Measurements from ENCODE around the gene DNAH5. TPM values are rescaled to one million over a fixed set of nuclear protein-coding genes. Genes with fewer than 3 reads are reported as not detected.

DNAH5 gene
- total and polyA plus RNA-seq, 2 donors (not counting 1 experiment from before 2014, with no cell fraction given), result not detected

GRCh38 chr5:13957032-13957645 lies 12.7 kb upstream of the DNAH5 start:
- CTCF ChIA-PET, result no interaction called here
- Mint-ChIP-seq H3K4me3 (no peak overlapping the region), H3K27me3 (peaks cover 23% of the 10 kb centered on the region), H3K27ac (no peak overlapping the region), H3K4me1 (no peaks in the 10 kb centered on the region), H3K9me3 (ENCODE audit: insufficient read depth) (peaks cover 3% of the 10 kb centered on the region)
- Histone ChIP-seq H2AFZ (ENCODE audit: insufficient read depth, low read depth, low read length, poor library complexity, severe bottlenecking) (no peak overlapping the region), H3K4me3 (ENCODE audit: control extremely low read depth in 1 of 5, extremely low read depth in 1 of 5, insufficient read depth in 1 of 5, low read depth in 2 of 5, low read length in 4 of 5) (no peak overlapping the region), H3K4me1 (ENCODE audit: control insufficient read depth in 2 of 2, insufficient read depth in 2 of 2, low read length in 2 of 2) (no peaks in the 10 kb centered on the region), H3K79me2 (ENCODE audit: control insufficient read depth, insufficient read depth, low read length) (no peaks in the 10 kb centered on the region), H3K9ac (ENCODE audit: low read length) (no peak overlapping the region), H3K36me3 (replicated peaks in 1 of 2; ENCODE audit: control extremely low read depth in 1 of 2, control insufficient read depth in 1 of 2, extremely low read depth in 1 of 2, insufficient read depth in 2 of 2, low read length in 1 of 2) (no peaks in the 10 kb centered on the region), H4K20me1 (ENCODE audit: control insufficient read depth, insufficient read depth, low read length, poor library complexity, severe bottlenecking) (no peaks in the 10 kb centered on the region), H3K4me2 (replicated peaks; ENCODE audit: low read depth, low read length, poor library complexity, severe bottlenecking) (no peak overlapping the region), H3K27ac (ENCODE audit: low read length in 2 of 2) (no peak overlapping the region), H3K27me3 (replicated peaks in 1 of 4; ENCODE audit: control extremely low read depth in 1 of 4, control insufficient read depth in 3 of 4, insufficient read depth in 4 of 4, low read length in 3 of 4) (no peaks in the 10 kb centered on the region), H3K9me3 (ENCODE audit: control extremely low read depth in 1 of 3, control insufficient read depth in 2 of 3, insufficient read depth in 1 of 3, low read length in 2 of 3) (peaks cover 0 to 4% (median 0%) of the 10 kb centered on the region in 3 donors)
- DNase-seq (no peak), ATAC-seq (ENCODE audit: low read depth) (no peak)
- POLR2A ChIA-PET, result no interaction called here
- TF ChIP-seq CTCF (IDR thresholded peaks at IDR 0.05), result peak; percentile 38
- TF ChIP-seq EZH2 (IDR thresholded peaks at IDR 0.05; ENCODE audit: borderline replicate concordance, insufficient read depth, low read depth, low read length, poor library complexity, severe bottlenecking), result no peak
- intact Hi-C loops (cut with micrococcal nuclease), result no loop called here

- no peak for DNase-seq
- ATAC-seq (ENCODE audit: low read depth), result no peak
- H3K4me3 Mint-ChIP-seq, result no peak overlapping the region
- no peak overlapping the region for H3K27ac ChIP-seq (ENCODE audit: low read length in 2 of 2)
- no peak overlapping the region for H3K4me3 ChIP-seq (ENCODE audit: control extremely low read depth in 1 of 5, extremely low read depth in 1 of 5, insufficient read depth in 1 of 5, low read depth in 2 of 5, low read length in 4 of 5)
- peaks cover 0 to 4% (median 0%) of the 10 kb centered on the region in 3 donors for H3K9me3 ChIP-seq (ENCODE audit: control extremely low read depth in 1 of 3, control insufficient read depth in 2 of 3, insufficient read depth in 1 of 3, low read length in 2 of 3)
- CTCF ChIA-PET, result no interaction called here
- no peaks in the 10 kb centered on the region for H3K4me1 Mint-ChIP-seq
- peaks cover 26% of the 10 kb centered on the region for H3K27me3 Mint-ChIP-seq
- no peak overlapping the region for H3K4me2 ChIP-seq (replicated peaks; ENCODE audit: low read depth, low read length, poor library complexity, severe bottlenecking)
- no peaks in the 10 kb centered on the region for H3K4me1 ChIP-seq (ENCODE audit: control insufficient read depth in 2 of 2, insufficient read depth in 2 of 2, low read length in 2 of 2)
- H3K27me3 ChIP-seq (replicated peaks in 1 of 4; ENCODE audit: control extremely low read depth in 1 of 4, control insufficient read depth in 3 of 4, insufficient read depth in 4 of 4, low read length in 3 of 4), result no peaks in the 10 kb centered on the region
- intact Hi-C loops (cut with micrococcal nuclease), result no loop called here
- no peaks in the 10 kb centered on the region for H4K20me1 ChIP-seq (ENCODE audit: control insufficient read depth, insufficient read depth, low read length, poor library complexity, severe bottlenecking)
- no peak for TF ChIP-seq CTCF (IDR thresholded peaks at IDR 0.05)
- TF ChIP-seq EZH2 (IDR thresholded peaks at IDR 0.05; ENCODE audit: borderline replicate concordance, insufficient read depth, low read depth, low read length, poor library complexity, severe bottlenecking), result no peak
- H3K36me3 ChIP-seq (replicated peaks in 1 of 2; ENCODE audit: control extremely low read depth in 1 of 2, control insufficient read depth in 1 of 2, extremely low read depth in 1 of 2, insufficient read depth in 2 of 2, low read length in 1 of 2), result no peaks in the 10 kb centered on the region
- H3K27ac Mint-ChIP-seq, result no peak overlapping the region
- H3K79me2 ChIP-seq (ENCODE audit: control insufficient read depth, insufficient read depth, low read length), result no peaks in the 10 kb centered on the region
- POLR2A ChIA-PET, result no interaction called here
- no peak overlapping the region for H3K9ac ChIP-seq (ENCODE audit: low read length)
- WGBS (ENCODE audit: insufficient coverage), result 67% methylated on average over 1 of the region's 3 CpGs
- peaks cover 3% of the 10 kb centered on the region for H3K9me3 Mint-ChIP-seq (ENCODE audit: insufficient read depth)
- no peak overlapping the region for H2AFZ ChIP-seq (ENCODE audit: insufficient read depth, low read depth, low read length, poor library complexity, severe bottlenecking)
Measured at GRCh38 chr5:13956471-13956870, 12.0 kb upstream of the DNAH5 start.
